GM23338 (cell line): ENCODE results near the gene SSB. TPM values are rescaled to one million over a fixed set of nuclear protein-coding genes. Genes with fewer than 3 reads are reported as not detected.

Experiments
- ATAC-seq: fragments of 200-7000 bp; cut with Tn5 transposase; 3 replicates; pipeline ENCODE4 v1.9.1; 2020
- DNase-seq: peaks from one replicate; pipeline ENCODE4 v3.0.0-alpha.2; 2015; ENCODE audit warnings: low spot score
- H2AFZ ChIP-seq: fragments of 200-600 bp; sonication (generic); 2 replicates; pipeline ENCODE4 v1.8.0; 2016; ENCODE audit warnings: antibody characterized with exemption, mild to moderate bottlenecking, moderate library complexity
- H3F3A ChIP-seq: fragments of 200-600 bp; sonication (generic); replicated peaks from 2 replicates; pipeline ENCODE4 v1.8.0; 2017; ENCODE audit warnings: antibody characterized with exemption, mixed run types, low read depth
- H3K27ac ChIP-seq: fragments of 200-600 bp; sonication (generic); 2 replicates; pipeline ENCODE4 v1.6.1; 2016; ENCODE audit warnings: low read depth
- H3K27me3 ChIP-seq: fragments of 200-600 bp; sonication (generic); 2 replicates; pipeline ENCODE4 v1.8.0; 2016; ENCODE audit warnings: mild to moderate bottlenecking, mixed run types, moderate library complexity; ENCODE audit not compliant: insufficient read depth
- H3K36me3 ChIP-seq: fragments of 200-600 bp; sonication (generic); 2 replicates; pipeline ENCODE4 v1.8.0; 2016; ENCODE audit warnings: mild to moderate bottlenecking; ENCODE audit not compliant: insufficient read depth
- H3K4me1 ChIP-seq: fragments of 200-600 bp; sonication (generic); 2 replicates; pipeline ENCODE4 v1.8.0; 2016; ENCODE audit warnings: mild to moderate bottlenecking, moderate library complexity; ENCODE audit not compliant: insufficient read depth
- H3K4me2 ChIP-seq: fragments of 200-600 bp; sonication (generic); 2 replicates; pipeline ENCODE4 v1.7.1; 2017; ENCODE audit warnings: mixed run types
- H3K4me3 ChIP-seq: fragments of 200-600 bp; sonication (generic); 2 replicates; pipeline ENCODE4 v1.6.1; 2016; ENCODE audit warnings: mixed run types
- H3K79me2 ChIP-seq: fragments of 200-600 bp; sonication (generic); replicated peaks from 2 replicates; pipeline ENCODE4 v1.8.0; 2017; ENCODE audit warnings: mild to moderate bottlenecking; ENCODE audit not compliant: insufficient read depth
- H3K9me2 ChIP-seq: fragments of 200-600 bp; sonication (generic); 2 replicates; pipeline ENCODE4 v1.8.0; 2017; ENCODE audit not compliant: insufficient read depth
- H4K20me1 ChIP-seq: fragments of 200-600 bp; sonication (generic); replicated peaks from 2 replicates; pipeline ENCODE4 v1.8.0; 2017; ENCODE audit warnings: mild to moderate bottlenecking; ENCODE audit not compliant: insufficient read depth
- H3K27ac Mint-ChIP-seq: 2 replicates; pipeline ENCODE4 v1.8.0; 2020; ENCODE audit warnings: inconsistent platforms, mild to moderate bottlenecking, moderate library complexity, mixed read lengths
- H3K27me3 Mint-ChIP-seq: 3 replicates; pipeline ENCODE4 v1.8.0; 2022; ENCODE audit warnings: low read depth, mild to moderate bottlenecking, moderate library complexity, mixed read lengths, inconsistent platforms; ENCODE audit not compliant: insufficient read depth, poor library complexity
- H3K36me3 Mint-ChIP-seq: 3 replicates; pipeline ENCODE4 v1.8.0; 2021; ENCODE audit warnings: low read depth, mild to moderate bottlenecking, inconsistent platforms, moderate library complexity, mixed read lengths
- H3K4me1 Mint-ChIP-seq: 3 replicates; pipeline ENCODE4 v1.8.0; 2020; ENCODE audit warnings: mild to moderate bottlenecking, inconsistent platforms, mixed read lengths
- H3K4me3 Mint-ChIP-seq: 3 replicates; pipeline ENCODE4 v1.8.0; 2021; ENCODE audit warnings: moderate library complexity, mild to moderate bottlenecking, inconsistent platforms, mixed read lengths
- H3K9me3 Mint-ChIP-seq: 3 replicates; pipeline ENCODE4 v1.8.0; 2020; ENCODE audit warnings: moderate library complexity, mild to moderate bottlenecking, inconsistent platforms, mixed read lengths
- CREB1 ChIP-seq: fragments of 250-450 bp; sonication (Bioruptor Pico); IDR thresholded peaks from 2 replicates; pipeline ENCODE4 v1.5.0; 2020; ENCODE audit warnings: low read depth, mild to moderate bottlenecking, moderate library complexity
- CTCF ChIP-seq, 2 experiments: fragments of 200-600 bp in 1 of 2; sonication (generic) in 1 of 2; conservative IDR thresholded peaks; 2 replicates each; pipeline versions ENCODE4 v1.5.1 to v1.6.1; 2016 to 2017; ENCODE audit warnings: antibody characterized with exemption in 2 of 2, low read depth in 2 of 2, mild to moderate bottlenecking in 2 of 2, moderate library complexity in 1 of 2
- ETS1 ChIP-seq: IDR thresholded peaks from 2 replicates; pipeline ENCODE4 v1.6.1; 2016; ENCODE audit warnings: antibody characterized with exemption
- EZH2 ChIP-seq: fragments of 200-600 bp; sonication (generic); IDR thresholded peaks from one replicate; pipeline ENCODE4 v1.8.0; 2017; ENCODE audit warnings: antibody characterized with exemption, mild to moderate bottlenecking, low read depth; ENCODE audit not compliant: unreplicated experiment
- EZH2phosphoT487 ChIP-seq: fragments of 200-600 bp; sonication (generic); IDR thresholded peaks from one replicate; pipeline ENCODE4 v1.8.1; 2018; ENCODE audit warnings: antibody characterized with exemption; ENCODE audit not compliant: unreplicated experiment
- JUNB ChIP-seq: IDR thresholded peaks from one replicate; pipeline ENCODE4 v1.6.1; 2016; ENCODE audit warnings: antibody characterized with exemption; ENCODE audit not compliant: unreplicated experiment
- NANOG ChIP-seq: IDR thresholded peaks from 2 replicates; pipeline ENCODE4 v1.6.1; 2016; ENCODE audit warnings: antibody characterized with exemption, borderline replicate concordance
- POLR2AphosphoS5 ChIP-seq: IDR thresholded peaks from 2 replicates; pipeline ENCODE4 v1.6.1; 2016; ENCODE audit warnings: antibody characterized with exemption, low read depth
- REST ChIP-seq: IDR thresholded peaks from one replicate; pipeline ENCODE4 v1.6.1; 2018; ENCODE audit warnings: antibody characterized with exemption; ENCODE audit not compliant: unreplicated experiment
- STAT1 ChIP-seq: IDR thresholded peaks from one replicate; pipeline ENCODE4 v1.6.1; 2016; ENCODE audit warnings: antibody characterized with exemption; ENCODE audit not compliant: unreplicated experiment
- ZNF114 ChIP-seq: fragments of 250-450 bp; sonication (Bioruptor Pico); IDR thresholded peaks from 2 replicates; pipeline ENCODE4 v1.5.0; 2020; ENCODE audit warnings: mild to moderate bottlenecking, moderate library complexity
- ZNF331 ChIP-seq: fragments of 250-450 bp; sonication (Bioruptor Pico); IDR thresholded peaks from 2 replicates; pipeline ENCODE4 v1.5.0; 2020; ENCODE audit warnings: low read depth, mild to moderate bottlenecking, moderate library complexity
- ZNF462 ChIP-seq: fragments of 250-450 bp; sonication (Bioruptor Pico); IDR thresholded peaks from 2 replicates; pipeline ENCODE4 v1.5.0; 2020; ENCODE audit warnings: mild to moderate bottlenecking, moderate library complexity
- polyA plus RNA-seq: library from polyadenylated mRNA; unstranded; fragments of >200 nt; fragmentation: Nextera tagmentation; extraction: Ambion mirVana; gene quantifications from 2 replicates; pipeline ENCODE4 v1.2.1, GENCODE V29; 2016
- total RNA-seq: library from RNA; depleted of rRNA; stranded (reverse); fragments of >200 nt; shearing (Covaris generic); gene quantifications from 2 replicates; pipeline ENCODE4 v1.2.3, GENCODE V29; 2014

The SSB gene
- total and polyA plus RNA-seq, 2 experiments from 2014 or later: 246 to 1,104 TPM

- no peak for ATAC-seq
- H3K27ac Mint-ChIP-seq: no peak overlapping the region
- H3K4me3 ChIP-seq: no peak overlapping the region
Observed at GRCh38 chr2:169778446-169778845, 20.2 kb upstream of the SSB start.

More at GRCh38 chr2:169778446-169778845, 20.2 kb upstream of the SSB start:
- 0 out of 2 replicates have a peak, but pooled peaks cover 3% of the 10 kb centered on the region for H3K9me2 ChIP-seq
- no peaks in the 10 kb centered on the region for H3F3A ChIP-seq
- Mint-ChIP-seq H3K9me3 (no peaks in the 10 kb centered on the region), H3K27me3 (peaks cover 2% of the 10 kb centered on the region), H3K4me1 (no peaks in the 10 kb centered on the region; the same call in 2 of the 3 replicates), H3K36me3 (no peaks in the 10 kb centered on the region), H3K4me3 (no peak overlapping the region)
- no peaks in the 10 kb centered on the region for H3K79me2 ChIP-seq
- no peaks in the 10 kb centered on the region for H3K36me3 ChIP-seq
- no peak overlapping the region for H3K27ac ChIP-seq
- no peak for DNase-seq
- no peaks in the 10 kb centered on the region for H3K27me3 ChIP-seq
- no peak overlapping the region for H3K4me2 ChIP-seq
- no peak overlapping the region for H2AFZ ChIP-seq
- H3K4me1 ChIP-seq: no peaks in the 10 kb centered on the region
- TF ChIP-seq EZH2phosphoT487 (no peak), CREB1 (CRISPR knock-in tag) (no peak), REST (no peak), ETS1 (no peak), POLR2AphosphoS5 (no peak), STAT1 (no peak), ZNF462 (no peak), ZNF114 (CRISPR knock-in tag) (no peak), ZNF331 (no peak), EZH2 (no peak), JUNB (no peak), CTCF (conservative IDR thresholded peaks at IDR 0.05; ENCODE audit: low read depth in 2 of 2) (no peak), NANOG (no peak)
- no peaks in the 10 kb centered on the region for H4K20me1 ChIP-seq
